CD14-positive monocyte (primary cell): ENCODE results near the gene GRAMD2B. TPM values are rescaled to one million over a fixed set of nuclear protein-coding genes. Genes with fewer than 3 reads are reported as not detected.

Experiments used
- DNase-seq, 3 donors: peaks; one replicate each; pipeline ENCODE4 v3.0.0-alpha.2; 2011 to 2022
- H2AFZ ChIP-seq: 2 replicates; pipeline ENCODE4 v1.6.0; 2012; ENCODE audit warnings: mild to moderate bottlenecking, low read depth, low read length, inconsistent platforms; ENCODE audit not compliant: insufficient read depth, poor library complexity, severe bottlenecking
- H3K27ac ChIP-seq, 2 donors: 1 replicate in 1 of 2; 2 replicates in 1 of 2; pipeline ENCODE4 v1.5.1; 2012 to 2013; ENCODE audit warnings: low read length in 2 of 2, control low read depth in 1 of 2, inconsistent platforms in 1 of 2, low read depth in 1 of 2, mild to moderate bottlenecking in 1 of 2
- H3K27me3 ChIP-seq, 2 donors: one replicate each; pipeline versions ENCODE4 v1.6.0 to v1.6.1; 2011 to 2013; ENCODE audit warnings: low read length in 2 of 2; ENCODE audit not compliant: control insufficient read depth in 2 of 2, insufficient read depth in 2 of 2
- H3K36me3 ChIP-seq, 2 donors: replicated peaks in 1 of 2; 1 replicate in 1 of 2; 2 replicates in 1 of 2; pipeline versions ENCODE4 v1.5.1 to v1.6.1; 2012 to 2013; ENCODE audit warnings: low read length in 2 of 2, control low read depth in 1 of 2, inconsistent platforms in 1 of 2, mild to moderate bottlenecking in 1 of 2; ENCODE audit not compliant: insufficient read depth in 2 of 2, control insufficient read depth in 1 of 2
- H3K4me1 ChIP-seq, 2 donors: 1 replicate in 1 of 2; 2 replicates in 1 of 2; pipeline versions ENCODE4 v1.5.1 to v1.6.1; 2012 to 2013; ENCODE audit warnings: low read length in 2 of 2, control low read depth in 1 of 2, inconsistent platforms in 1 of 2, mild to moderate bottlenecking in 1 of 2, moderate library complexity in 1 of 2; ENCODE audit not compliant: insufficient read depth in 2 of 2, control insufficient read depth in 1 of 2
- H3K4me2 ChIP-seq: replicated peaks from 2 replicates; pipeline ENCODE3; 2012; ENCODE audit warnings: low read length, moderate library complexity, mild to moderate bottlenecking; ENCODE audit not compliant: poor library complexity, severe bottlenecking; ENCODE audit errors: extremely low read depth
- H3K4me3 ChIP-seq, 3 experiments: fragments of 200-600 bp in 1 of 3; sonication (generic) in 1 of 3; replicated peaks in 1 of 3; 1 replicate in 2 of 3; 2 replicates in 1 of 3; pipeline ENCODE4 v1.5.1; 2011 to 2013; ENCODE audit warnings: low read length in 3 of 3, mild to moderate bottlenecking in 3 of 3, control low read depth in 2 of 3, low read depth in 2 of 3, inconsistent platforms in 1 of 3, moderate library complexity in 1 of 3
- H3K79me2 ChIP-seq: 2 replicates; pipeline ENCODE4 v1.6.0; 2012; ENCODE audit warnings: mild to moderate bottlenecking, control low read depth, inconsistent platforms, low read length, moderate library complexity; ENCODE audit not compliant: insufficient read depth
- H3K9ac ChIP-seq: 2 replicates; pipeline ENCODE4 v1.6.0; 2017; ENCODE audit warnings: low read length, mild to moderate bottlenecking; ENCODE audit not compliant: insufficient read depth, poor library complexity, severe bottlenecking
- H3K9me3 ChIP-seq, 2 donors: replicated peaks in 1 of 2; 1 replicate in 1 of 2; 2 replicates in 1 of 2; pipeline versions ENCODE4 v1.5.1 to v1.6.1; 2012 to 2013; ENCODE audit warnings: low read length in 2 of 2, control low read depth in 1 of 2; ENCODE audit not compliant: control insufficient read depth in 1 of 2, insufficient read depth in 1 of 2
- H4K20me1 ChIP-seq: 2 replicates; pipeline ENCODE4 v1.6.0; 2012; ENCODE audit warnings: mild to moderate bottlenecking, low read length, control low read depth, moderate library complexity; ENCODE audit not compliant: insufficient read depth
- H3K27ac Mint-ChIP-seq, 7 donors: one replicate each; pipeline ENCODE4 v1.8.0; 2020; ENCODE audit warnings: mild to moderate bottlenecking in 7 of 7, mixed read lengths in 7 of 7, moderate library complexity in 6 of 7, inconsistent platforms in 2 of 7
- H3K27me3 Mint-ChIP-seq, 3 donors: one replicate each; pipeline ENCODE4 v1.8.0; 2021 to 2022; ENCODE audit warnings: low read depth in 3 of 3, mild to moderate bottlenecking in 3 of 3, mixed read lengths in 3 of 3, moderate library complexity in 3 of 3, inconsistent platforms in 1 of 3
- H3K36me3 Mint-ChIP-seq, 2 donors: one replicate each; pipeline ENCODE4 v1.8.0; 2020; ENCODE audit warnings: mixed read lengths in 2 of 2, inconsistent platforms in 1 of 2, mild to moderate bottlenecking in 1 of 2
- H3K4me1 Mint-ChIP-seq: one replicate; pipeline ENCODE4 v1.8.0; 2020; ENCODE audit warnings: mild to moderate bottlenecking, mixed read lengths
- H3K4me3 Mint-ChIP-seq, 2 donors: one replicate each; pipeline ENCODE4 v1.8.0; 2020; ENCODE audit warnings: mild to moderate bottlenecking in 2 of 2, mixed read lengths in 2 of 2, moderate library complexity in 1 of 2
- H3K9me3 Mint-ChIP-seq, 7 donors: one replicate each; pipeline ENCODE4 v1.8.0; 2020 to 2022; ENCODE audit warnings: mixed read lengths in 7 of 7, mild to moderate bottlenecking in 6 of 7, moderate library complexity in 6 of 7, inconsistent platforms in 2 of 7
- WGBS: methylation state at CpG from one replicate; pipeline ENCODE4 v1.1.5; 2013; ENCODE audit warnings: missing lambda C conversion rate; ENCODE audit not compliant: insufficient coverage; 5-methylcytosine and 5-hydroxymethylcytosine counted together
- intact Hi-C, 2 donors: fragments of 100-400 bp; cut with micrococcal nuclease; formaldehyde crosslinking; loops; one replicate each; pipeline versions ENCODE4 v1.15.0 to v1.15.1; 2023
- polyA plus RNA-seq, 3 donors: library from polyadenylated mRNA; depleted of rRNA in 1 of 3; unstranded in 2 of 3; stranded (reverse) in 1 of 3; fragments of 300-500 nt in 2 of 3; fragments of >200 nt in 1 of 3; fragmentation: Illumina TruSeq in 2 of 3; gene quantifications; 1 replicate in 2 of 3; 2 replicates in 1 of 3; pipeline ENCODE4 v1.2.3, GENCODE V29; 2012 to 2021
- TF ChIP-seq, protein P1 (sequence below): fragments of 200-600 bp; IDR thresholded peaks from one replicate; pipeline ENCODE4 v1.8.0; 2022; ENCODE audit warnings: antibody characterized with exemption, mild to moderate bottlenecking

The GRAMD2B gene
- polyA plus RNA-seq, 3 donors, result 0.79 to 1.2 (median 1.1) TPM

DNA sequence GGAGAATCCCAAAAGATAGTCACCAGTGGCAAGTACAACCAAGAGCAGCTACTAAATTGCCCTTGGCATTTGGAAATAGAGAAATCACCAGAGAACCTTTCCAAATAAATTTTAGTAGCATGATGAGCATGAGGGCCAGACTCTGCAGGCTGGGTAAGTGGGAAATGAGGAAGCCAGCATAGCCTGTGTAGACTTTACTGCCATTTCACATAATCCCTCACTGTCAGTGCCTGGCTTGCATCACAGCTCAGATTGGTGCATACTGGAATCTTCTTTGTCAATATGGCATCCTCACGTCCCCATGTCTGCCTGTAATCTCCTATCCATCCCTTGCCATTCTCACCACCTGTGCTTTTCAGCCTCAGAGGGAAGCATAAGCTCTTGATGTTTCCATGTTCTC is 14.5 kb downstream of the GRAMD2B start:
- Mint-ChIP-seq H3K27ac (no peak overlapping the region), H3K36me3 (no peaks in the 10 kb centered on the region), H3K9me3 (peaks cover 0 to 4% (median 0%) of the 10 kb centered on the region in 7 donors), H3K27me3 (no peaks in the 10 kb centered on the region), H3K4me3 (no peak overlapping the region), H3K4me1 (no peaks in the 10 kb centered on the region)
- Histone ChIP-seq H3K9ac (no peak overlapping the region), H3K9me3 (no peaks in the 10 kb centered on the region), H2AFZ (no peak overlapping the region), H3K79me2 (no peaks in the 10 kb centered on the region), H4K20me1 (no peaks in the 10 kb centered on the region), H3K4me2 (no peak overlapping the region), H3K4me3 (no peak overlapping the region), H3K36me3 (no peaks in the 10 kb centered on the region), H3K27me3 (no peaks in the 10 kb centered on the region), H3K4me1 (no peaks in the 10 kb centered on the region), H3K27ac (no peak overlapping the region)
- 43% methylated on average over 1 of the region's 1 CpG for WGBS
- intact Hi-C loops, result no loop called here
- DNase-seq, result no peak
- TF ChIP-seq, protein P1, sequence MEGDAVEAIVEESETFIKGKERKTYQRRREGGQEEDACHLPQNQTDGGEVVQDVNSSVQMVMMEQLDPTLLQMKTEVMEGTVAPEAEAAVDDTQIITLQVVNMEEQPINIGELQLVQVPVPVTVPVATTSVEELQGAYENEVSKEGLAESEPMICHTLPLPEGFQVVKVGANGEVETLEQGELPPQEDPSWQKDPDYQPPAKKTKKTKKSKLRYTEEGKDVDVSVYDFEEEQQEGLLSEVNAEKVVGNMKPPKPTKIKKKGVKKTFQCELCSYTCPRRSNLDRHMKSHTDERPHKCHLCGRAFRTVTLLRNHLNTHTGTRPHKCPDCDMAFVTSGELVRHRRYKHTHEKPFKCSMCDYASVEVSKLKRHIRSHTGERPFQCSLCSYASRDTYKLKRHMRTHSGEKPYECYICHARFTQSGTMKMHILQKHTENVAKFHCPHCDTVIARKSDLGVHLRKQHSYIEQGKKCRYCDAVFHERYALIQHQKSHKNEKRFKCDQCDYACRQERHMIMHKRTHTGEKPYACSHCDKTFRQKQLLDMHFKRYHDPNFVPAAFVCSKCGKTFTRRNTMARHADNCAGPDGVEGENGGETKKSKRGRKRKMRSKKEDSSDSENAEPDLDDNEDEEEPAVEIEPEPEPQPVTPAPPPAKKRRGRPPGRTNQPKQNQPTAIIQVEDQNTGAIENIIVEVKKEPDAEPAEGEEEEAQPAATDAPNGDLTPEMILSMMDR, result no peak

DNA sequence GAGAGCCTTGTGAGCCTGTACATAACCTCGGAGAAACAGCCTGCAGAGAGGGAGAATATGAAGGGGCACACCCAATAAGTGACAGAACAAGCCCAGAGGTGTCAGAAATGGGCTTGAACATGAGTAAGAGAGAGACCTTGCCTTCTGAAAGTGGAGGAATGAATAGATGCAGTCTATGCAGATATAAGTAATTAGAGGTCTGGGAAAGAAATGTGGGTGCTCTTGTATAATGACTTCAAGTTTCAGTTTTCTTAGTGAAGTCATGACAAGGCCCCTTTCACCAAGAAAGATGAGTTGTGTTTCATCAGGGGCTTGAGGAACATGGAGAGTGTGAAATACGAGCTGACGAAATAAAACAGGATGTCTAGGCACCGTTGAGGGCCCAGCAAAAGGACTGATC is 15.1 kb downstream of the GRAMD2B start:
- 100% methylated on average over 4 of the region's 4 CpGs for WGBS
- Histone ChIP-seq H3K9me3 (no peaks in the 10 kb centered on the region), H3K9ac (no peak overlapping the region), H3K4me2 (no peak overlapping the region), H3K4me1 (no peaks in the 10 kb centered on the region), H3K79me2 (no peaks in the 10 kb centered on the region), H3K27me3 (no peaks in the 10 kb centered on the region), H3K27ac (no peak overlapping the region), H4K20me1 (no peaks in the 10 kb centered on the region), H2AFZ (no peak overlapping the region), H3K4me3 (no peak overlapping the region), H3K36me3 (no peaks in the 10 kb centered on the region)
- peaks cover 0 to 4% (median 0%) of the 10 kb centered on the region in 7 donors for H3K9me3 Mint-ChIP-seq
- no peaks in the 10 kb centered on the region for H3K4me1 Mint-ChIP-seq
- intact Hi-C loops, result no loop called here
- TF ChIP-seq, protein P1, result no peak
- no peak overlapping the region for H3K27ac Mint-ChIP-seq
- DNase-seq, result no peak
- H3K4me3 Mint-ChIP-seq, result no peak overlapping the region
- H3K27me3 Mint-ChIP-seq, result no peaks in the 10 kb centered on the region
- H3K36me3 Mint-ChIP-seq, result no peaks in the 10 kb centered on the region
